Osteocyte (in vitro differentiated cells): ENCODE measurements around the gene SORT1. TPM values are rescaled to one million over a fixed set of nuclear protein-coding genes. Genes with fewer than 3 reads are reported as not detected.
"Not testable (repeated sequence)": the region's sequence is repeated elsewhere in the genome, so short reads cannot be mapped to it uniquely, and the experiment has no call there.

ENCODE experiments used
- DNase-seq: peaks from one replicate; pipeline ENCODE4 v3.0.0; 2021; ENCODE audit warnings: mixed read lengths; ENCODE audit not compliant: unreplicated experiment; ENCODE audit errors: extremely low spot score
- H3K27ac Mint-ChIP-seq: one replicate; pipeline ENCODE4 v1.8.0; 2021; ENCODE audit warnings: mild to moderate bottlenecking, mixed read lengths; ENCODE audit not compliant: unreplicated experiment
- H3K27me3 Mint-ChIP-seq: one replicate; pipeline ENCODE4 v1.8.0; 2021; ENCODE audit warnings: mixed read lengths; ENCODE audit not compliant: unreplicated experiment
- H3K36me3 Mint-ChIP-seq: one replicate; pipeline ENCODE4 v1.8.0; 2021; ENCODE audit warnings: mixed read lengths; ENCODE audit not compliant: unreplicated experiment
- H3K4me1 Mint-ChIP-seq: one replicate; pipeline ENCODE4 v1.8.0; 2021; ENCODE audit warnings: mixed read lengths; ENCODE audit not compliant: unreplicated experiment
- H3K4me3 Mint-ChIP-seq: one replicate; pipeline ENCODE4 v1.8.0; 2021; ENCODE audit warnings: mild to moderate bottlenecking, moderate library complexity, mixed read lengths; ENCODE audit not compliant: unreplicated experiment
- H3K9me3 Mint-ChIP-seq: one replicate; pipeline ENCODE4 v1.8.0; 2021; ENCODE audit warnings: mixed read lengths; ENCODE audit not compliant: unreplicated experiment
- CTCF ChIP-seq: fragments of 200-600 bp; sonication (generic); IDR thresholded peaks from 2 replicates; pipeline ENCODE4 v1.5.0; 2021; ENCODE audit warnings: antibody characterized with exemption, mild to moderate bottlenecking, moderate library complexity
- total RNA-seq: library from RNA; stranded (reverse); gene quantifications from 2 replicates; pipeline ENCODE4 v1.2.1, GENCODE V29; 2021

SORT1 gene
- total RNA-seq, 1 donor from 2014 or later, result 71.4 TPM

DNA sequence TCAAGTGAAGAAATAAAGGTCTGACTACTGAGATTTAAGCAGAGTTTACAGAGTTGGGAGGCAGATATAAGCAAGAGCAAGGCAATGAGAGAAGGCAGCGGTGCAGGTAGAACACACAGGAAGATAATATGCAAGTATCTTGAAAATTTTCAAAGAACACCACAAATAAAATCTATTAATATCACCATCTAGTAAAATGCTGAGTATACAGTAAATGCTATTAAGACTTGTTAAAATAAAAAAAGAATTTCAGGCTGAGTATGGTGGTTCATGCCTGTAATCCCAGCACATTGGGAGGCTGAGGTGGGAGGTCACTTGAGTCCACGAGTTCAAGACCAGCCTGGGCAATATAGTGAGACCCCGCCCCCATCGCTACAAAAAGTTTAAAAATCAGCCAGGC lies 20.0 kb downstream of the SORT1 start:
- H3K4me3 Mint-ChIP-seq, result no peak overlapping the region

GRCh38 chr1:109373696-109374095 lies 24.0 kb downstream of the SORT1 start:
- peaks cover 59% of the 10 kb centered on the region for H3K4me1 Mint-ChIP-seq

More for the DNA sequence above, 20.0 kb downstream of the SORT1 start:
- DNase-seq, result no peak
- TF ChIP-seq CTCF, result no peak
- H3K27ac Mint-ChIP-seq, result no peak overlapping the region
- no peaks in the 10 kb centered on the region for H3K27me3 Mint-ChIP-seq
- H3K4me1 Mint-ChIP-seq, result peaks cover 25% of the 10 kb centered on the region
- no peaks in the 10 kb centered on the region for H3K36me3 Mint-ChIP-seq
- no peaks in the 10 kb centered on the region for H3K9me3 Mint-ChIP-seq

DNA sequence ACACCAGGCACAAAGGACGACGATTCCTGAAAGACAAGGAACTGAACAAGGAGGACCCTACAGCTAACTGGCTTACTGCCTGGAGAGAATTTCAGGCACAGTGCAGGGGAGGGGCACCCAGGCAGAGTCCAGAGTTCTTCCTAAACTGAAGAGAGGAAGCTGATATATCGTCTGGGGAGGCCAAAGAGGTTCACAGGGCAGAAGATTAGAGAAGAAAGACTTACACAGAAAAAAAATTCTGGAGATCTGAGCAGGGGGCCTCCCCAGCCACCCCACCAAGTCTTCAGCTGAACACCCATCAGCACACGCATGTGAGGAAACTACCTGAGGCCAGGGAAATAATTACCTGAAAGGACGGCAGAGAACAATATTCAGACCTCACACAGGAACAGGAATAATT lies 24.6 kb downstream of the SORT1 start:
- Mint-ChIP-seq H3K4me3 (no peak overlapping the region), H3K9me3 (no peaks in the 10 kb centered on the region), H3K27me3 (no peaks in the 10 kb centered on the region), H3K36me3 (no peaks in the 10 kb centered on the region), H3K27ac (peak overlapping the region; percentile 93), H3K4me1 (peaks cover 59% of the 10 kb centered on the region)
- DNase-seq, result no peak
- TF ChIP-seq CTCF, result no peak

More at GRCh38 chr1:109373696-109374095, 24.0 kb downstream of the SORT1 start:
- DNase-seq, H3K9me3 Mint-ChIP-seq, H3K4me3 Mint-ChIP-seq, H3K27me3 Mint-ChIP-seq, H3K36me3 Mint-ChIP-seq: not testable (repeated sequence)
- H3K27ac Mint-ChIP-seq, result peak overlapping the region; percentile 28

DNA sequence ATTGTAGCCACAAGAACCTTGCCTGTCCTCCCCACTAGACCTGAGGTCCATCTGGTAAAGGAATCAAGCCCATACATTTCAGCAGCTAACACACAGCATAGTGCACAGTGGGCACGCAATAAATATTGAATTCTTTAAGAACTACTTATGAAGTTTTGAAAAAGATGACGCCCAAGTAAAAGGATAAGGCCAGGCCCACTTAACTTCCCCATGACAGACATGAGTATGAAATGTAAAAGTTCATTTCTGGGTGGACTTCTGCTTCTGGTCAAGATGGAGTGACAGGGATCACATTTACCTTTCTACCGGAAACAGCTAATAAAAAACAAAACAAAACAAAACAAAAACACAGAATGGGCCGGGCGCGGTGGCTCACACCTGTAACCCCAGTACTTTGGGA lies 25.4 kb downstream of the SORT1 start:
- no peak for DNase-seq
- Mint-ChIP-seq H3K4me3 (no peak overlapping the region), H3K9me3 (no peaks in the 10 kb centered on the region), H3K27me3 (no peaks in the 10 kb centered on the region), H3K4me1 (peaks cover 59% of the 10 kb centered on the region), H3K27ac (peak overlapping the region; percentile 93), H3K36me3 (peaks cover 2% of the 10 kb centered on the region)
- TF ChIP-seq CTCF, result no peak

- Mint-ChIP-seq H3K27ac (peak overlapping the region; percentile 93), H3K27me3 (no peaks in the 10 kb centered on the region), H3K4me1 (peaks cover 56% of the 10 kb centered on the region), H3K9me3 (no peaks in the 10 kb centered on the region), H3K36me3 (peaks cover 8% of the 10 kb centered on the region), H3K4me3 (peak overlapping the region; percentile 69)
- DNase-seq, result no peak
- TF ChIP-seq CTCF, result no peak
These were observed 26.4 kb downstream of the SORT1 start for GRCh38 chr1:109371341-109371739.
